ENCODE measurements around the gene FCSK.

The FCSK gene

DNA sequence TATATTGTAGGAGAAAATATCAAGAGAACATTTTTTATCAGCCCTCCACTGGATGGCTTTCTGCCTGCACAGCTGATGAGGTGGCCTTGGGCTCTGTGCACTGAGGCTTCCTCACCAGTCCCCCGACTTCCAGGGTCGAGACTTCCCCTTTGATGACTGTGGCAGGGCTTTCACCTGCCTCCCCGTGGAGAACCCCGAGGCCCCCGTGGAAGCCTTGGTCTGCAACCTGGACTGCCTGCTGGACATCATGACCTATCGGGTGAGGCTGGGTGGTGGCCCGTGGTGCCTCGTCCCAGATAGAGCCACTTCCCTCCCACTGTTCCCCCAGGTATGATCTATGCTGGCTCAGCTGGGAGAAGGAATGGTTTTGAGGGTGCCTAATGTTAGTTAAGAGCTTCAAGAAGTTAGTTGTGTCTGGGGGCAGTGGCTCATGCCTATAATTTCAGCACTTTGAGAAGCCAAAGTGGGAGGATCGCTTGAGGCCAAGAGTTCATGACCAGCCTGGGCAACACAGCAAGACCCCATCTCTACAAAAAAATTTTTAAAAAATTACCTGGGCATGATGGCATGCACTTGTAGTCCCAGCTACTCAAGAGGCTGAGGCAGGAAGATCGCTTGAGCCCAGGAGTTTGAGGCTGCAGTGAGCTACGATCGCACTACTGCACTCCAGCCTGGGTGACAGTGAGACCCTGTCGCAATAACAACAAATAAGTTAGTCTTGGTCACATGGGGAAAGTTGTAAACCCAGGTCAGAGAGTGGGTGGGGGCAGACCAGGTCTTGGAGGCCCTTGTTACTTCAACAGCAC is 11.8 kb downstream of the FCSK start:
- Mint-ChIP-seq H3K9me3 (no peaks in the 10 kb centered on the region), H3K27ac (no peak overlapping the region), H3K4me1 (no peaks in the 10 kb centered on the region), H3K4me3 (no peak overlapping the region), H3K27me3 (no peaks in the 10 kb centered on the region)
- no peak for ATAC-seq
- DNase-seq = no peak

DNA sequence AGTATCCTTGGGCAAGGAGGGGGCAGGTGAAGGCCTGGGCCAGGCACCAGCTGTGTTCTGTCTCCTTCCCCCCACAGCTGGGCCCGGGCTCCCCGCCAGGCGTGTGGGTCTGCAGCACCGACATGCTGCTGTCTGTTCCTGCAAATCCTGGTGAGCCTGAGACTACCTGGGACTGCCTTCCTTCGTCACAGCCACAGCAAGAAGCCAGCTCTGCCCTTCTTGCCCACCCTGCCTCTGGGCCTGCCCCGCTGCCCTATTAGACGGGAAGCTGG is 12.3 kb downstream of the FCSK start:
- DNase-seq (no peak), ATAC-seq (no peak)
- Mint-ChIP-seq H3K9me3 (no peaks in the 10 kb centered on the region), H3K4me3 (no peak overlapping the region), H3K27me3 (no peaks in the 10 kb centered on the region), H3K27ac (no peak overlapping the region), H3K4me1 (no peaks in the 10 kb centered on the region)

DNA sequence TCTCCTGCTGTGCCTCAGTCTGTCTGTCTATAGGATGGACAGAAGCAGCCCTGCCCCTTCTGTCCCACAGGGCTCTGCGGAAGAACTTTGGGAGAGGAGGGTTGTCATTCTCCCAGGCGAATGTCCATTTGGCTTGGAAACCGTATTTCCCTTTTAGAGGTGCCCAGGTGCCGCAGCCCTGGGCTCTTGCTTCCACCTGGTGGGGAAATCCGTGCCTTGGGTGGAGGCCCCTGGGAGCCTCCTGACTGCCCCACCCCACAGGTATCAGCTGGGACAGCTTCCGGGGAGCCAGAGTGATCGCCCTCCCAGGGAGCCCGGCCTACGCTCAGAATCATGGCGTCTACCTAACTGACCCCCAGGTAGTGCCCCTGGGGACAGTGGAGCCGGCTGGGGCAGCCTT is 12.7 kb downstream of the FCSK start:
- DNase-seq (no peak), ATAC-seq (no peak)
- Mint-ChIP-seq H3K4me3 (no peak overlapping the region), H3K9me3 (no peaks in the 10 kb centered on the region), H3K4me1 (no peaks in the 10 kb centered on the region), H3K27me3 (no peaks in the 10 kb centered on the region), H3K27ac (no peak overlapping the region)

DNA sequence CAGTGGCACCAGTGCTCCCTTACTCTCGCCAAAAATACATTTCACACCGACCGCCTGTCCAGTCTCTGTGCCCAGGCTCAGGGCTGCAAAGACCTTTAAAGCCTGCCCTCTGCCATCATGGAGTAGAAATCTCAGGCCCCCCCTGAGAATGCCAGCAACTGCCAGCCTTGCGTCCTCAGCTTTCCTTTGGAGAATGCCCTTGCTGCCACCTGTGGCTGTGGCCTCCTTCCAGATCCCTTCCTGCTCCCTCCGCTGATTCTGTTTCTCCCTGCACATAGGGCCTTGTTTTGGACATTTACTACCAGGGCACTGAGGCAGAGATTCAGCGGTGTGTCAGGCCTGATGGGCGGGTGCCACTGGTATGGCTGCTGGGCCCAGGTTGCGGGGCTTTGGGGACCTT is 13.2 kb downstream of the FCSK start:
- no peak for DNase-seq
- no peaks in the 10 kb centered on the region for H3K27me3 Mint-ChIP-seq
- H3K4me1 Mint-ChIP-seq = no peaks in the 10 kb centered on the region
- no peak overlapping the region for H3K27ac Mint-ChIP-seq
- H3K4me3 Mint-ChIP-seq = no peak overlapping the region
- no peaks in the 10 kb centered on the region for H3K9me3 Mint-ChIP-seq
- no peak for ATAC-seq

DNA sequence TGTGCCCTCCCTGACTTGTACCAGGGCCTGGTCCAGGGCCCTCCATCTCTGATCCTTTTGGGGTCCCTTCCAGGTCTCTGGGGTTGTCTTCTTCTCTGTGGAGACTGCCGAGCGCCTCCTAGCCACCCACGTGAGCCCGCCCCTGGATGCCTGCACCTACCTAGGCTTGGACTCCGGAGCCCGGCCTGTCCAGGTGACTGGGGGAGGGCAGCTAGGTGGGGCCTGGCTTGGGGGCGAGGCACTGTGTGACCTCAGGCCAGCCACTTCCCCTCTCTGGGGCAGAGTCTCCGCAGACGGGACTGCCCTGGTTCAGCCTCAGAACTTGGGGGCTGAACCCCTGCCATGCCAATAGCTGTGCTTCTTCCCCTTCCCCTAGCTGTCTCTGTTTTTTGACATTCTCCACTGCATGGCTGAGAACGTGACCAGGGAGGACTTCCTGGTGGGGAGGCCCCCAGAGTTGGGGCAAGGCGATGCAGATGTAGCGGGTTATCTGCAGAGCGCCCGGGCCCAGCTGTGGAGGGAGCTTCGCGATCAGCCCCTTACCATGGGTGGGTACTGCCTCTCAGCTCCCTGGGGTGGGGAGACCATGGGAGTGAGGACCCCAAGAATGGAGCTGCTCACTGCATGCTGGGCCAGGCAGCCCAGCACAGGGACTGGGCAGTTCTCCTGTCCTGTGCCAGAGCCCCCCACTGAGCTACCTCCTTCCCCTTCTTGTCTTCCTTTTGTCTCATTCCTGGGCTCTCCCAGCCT is 14.6 kb downstream of the FCSK start:
- H3K4me3 Mint-ChIP-seq = no peak overlapping the region
- peak; percentile 16 for ATAC-seq

DNA sequence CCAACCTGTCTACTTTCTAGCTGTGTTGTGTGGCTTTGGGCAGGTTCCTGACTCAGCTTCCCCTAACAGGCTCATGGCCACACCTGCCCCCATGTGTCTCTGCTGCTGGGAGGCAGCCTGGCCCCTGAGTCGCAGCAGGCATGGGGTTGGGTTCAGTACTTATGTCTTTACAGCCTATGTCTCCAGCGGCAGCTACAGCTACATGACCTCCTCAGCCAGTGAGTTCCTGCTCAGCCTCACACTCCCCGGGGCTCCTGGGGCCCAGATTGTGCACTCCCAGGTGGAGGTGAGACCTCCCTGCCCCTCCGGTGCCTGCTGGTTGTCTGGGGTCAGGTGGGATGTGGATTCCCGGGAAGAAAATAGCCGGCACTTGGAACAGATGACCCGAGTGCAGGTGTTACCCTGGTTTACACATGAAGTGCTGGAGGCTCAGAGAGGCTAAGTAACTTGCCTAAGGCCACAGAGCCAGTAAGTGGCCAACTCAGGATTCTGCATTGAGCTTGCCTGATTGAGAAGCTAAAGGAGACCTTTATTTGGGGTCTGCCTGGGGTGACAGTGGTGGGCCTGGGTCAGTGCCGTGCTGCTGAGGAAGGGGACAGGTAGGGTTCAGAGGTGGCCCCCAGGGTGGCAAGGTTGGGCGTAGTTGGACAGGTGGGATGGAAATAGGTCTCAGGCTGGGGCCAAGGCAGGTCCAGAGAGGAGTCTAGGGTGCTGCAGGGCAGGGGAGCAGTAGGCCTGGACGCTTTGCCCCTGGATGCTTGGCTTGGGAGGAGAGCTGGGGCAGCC is 15.9 kb downstream of the FCSK start:
- Mint-ChIP-seq H3K27me3 (no peaks in the 10 kb centered on the region), H3K27ac (peak overlapping the region; percentile 29 to 44), H3K9me3 (no peaks in the 10 kb centered on the region), H3K4me1 (peaks cover under 1% of the 10 kb centered on the region), H3K4me3 (no peak overlapping the region)
- DNase-seq (no peak), ATAC-seq (no peak)

More for the DNA sequence above, 14.6 kb downstream of the FCSK start:
- H3K9me3 Mint-ChIP-seq = no peaks in the 10 kb centered on the region
- peak overlapping the region; percentile 26 to 95 for H3K27ac Mint-ChIP-seq
- H3K4me1 Mint-ChIP-seq = no peaks in the 10 kb centered on the region
- H3K27me3 Mint-ChIP-seq = no peaks in the 10 kb centered on the region
- DNase-seq = no peak

DNA sequence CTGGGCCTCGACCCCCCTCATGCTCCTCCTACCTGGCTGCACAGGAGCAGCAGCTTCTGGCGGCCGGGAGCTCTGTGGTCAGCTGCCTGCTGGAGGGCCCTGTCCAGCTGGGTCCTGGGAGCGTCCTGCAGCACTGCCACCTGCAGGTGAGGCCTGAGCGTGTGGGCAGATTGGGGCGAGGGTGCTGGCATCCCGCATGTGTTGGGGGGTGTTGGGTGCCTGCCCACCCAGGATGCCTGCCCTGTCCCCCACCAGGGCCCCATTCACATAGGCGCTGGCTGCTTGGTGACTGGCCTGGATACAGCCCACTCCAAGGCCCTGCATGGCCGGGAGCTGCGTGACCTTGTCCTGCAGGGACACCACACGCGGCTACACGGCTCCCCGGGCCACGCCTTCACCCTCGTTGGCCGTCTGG is 16.5 kb downstream of the FCSK start:
- Mint-ChIP-seq H3K4me1 (peaks cover 7% of the 10 kb centered on the region), H3K27ac (no peak overlapping the region), H3K27me3 (no peaks in the 10 kb centered on the region), H3K4me3 (no peak overlapping the region), H3K9me3 (no peaks in the 10 kb centered on the region)
- ATAC-seq (peak; percentile 7), DNase-seq (no peak)

DNA sequence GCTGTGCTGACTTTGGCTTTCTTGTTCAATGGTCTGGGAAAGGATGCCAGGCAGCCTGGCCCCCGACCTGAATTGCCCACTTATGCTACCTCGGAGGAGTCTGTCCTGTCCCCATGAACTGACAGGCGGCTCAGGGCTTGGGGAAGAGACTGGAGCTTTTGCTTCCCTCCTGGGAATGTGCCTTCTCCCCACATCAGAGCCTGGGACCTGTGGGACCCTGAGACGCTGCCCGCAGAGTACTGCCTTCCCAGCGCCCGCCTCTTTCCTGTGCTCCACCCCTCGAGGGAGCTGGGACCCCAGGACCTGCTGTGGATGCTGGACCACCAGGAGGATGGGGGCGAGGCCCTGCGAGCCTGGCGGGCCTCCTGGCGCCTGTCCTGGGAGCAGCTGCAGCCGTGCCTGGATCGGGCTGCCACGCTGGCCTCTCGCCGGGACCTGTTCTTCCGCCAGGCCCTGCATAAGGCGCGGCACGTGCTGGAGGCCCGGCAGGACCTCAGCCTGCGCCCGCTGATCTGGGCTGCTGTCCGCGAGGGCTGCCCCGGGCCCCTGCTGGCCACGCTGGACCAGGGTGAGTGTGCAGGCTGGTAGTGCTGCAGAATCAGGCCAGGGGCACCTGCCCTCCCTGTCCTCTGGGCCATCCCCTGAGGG is 18.5 kb downstream of the FCSK start:
- DNase-seq = no peak
- Mint-ChIP-seq H3K4me1 (peaks cover 26% of the 10 kb centered on the region), H3K27me3 (no peaks in the 10 kb centered on the region), H3K4me3 (no peak overlapping the region), H3K27ac (peak overlapping the region in 1 of 2 donors; percentile 76), H3K9me3 (no peaks in the 10 kb centered on the region)
- ATAC-seq = no peak

DNA sequence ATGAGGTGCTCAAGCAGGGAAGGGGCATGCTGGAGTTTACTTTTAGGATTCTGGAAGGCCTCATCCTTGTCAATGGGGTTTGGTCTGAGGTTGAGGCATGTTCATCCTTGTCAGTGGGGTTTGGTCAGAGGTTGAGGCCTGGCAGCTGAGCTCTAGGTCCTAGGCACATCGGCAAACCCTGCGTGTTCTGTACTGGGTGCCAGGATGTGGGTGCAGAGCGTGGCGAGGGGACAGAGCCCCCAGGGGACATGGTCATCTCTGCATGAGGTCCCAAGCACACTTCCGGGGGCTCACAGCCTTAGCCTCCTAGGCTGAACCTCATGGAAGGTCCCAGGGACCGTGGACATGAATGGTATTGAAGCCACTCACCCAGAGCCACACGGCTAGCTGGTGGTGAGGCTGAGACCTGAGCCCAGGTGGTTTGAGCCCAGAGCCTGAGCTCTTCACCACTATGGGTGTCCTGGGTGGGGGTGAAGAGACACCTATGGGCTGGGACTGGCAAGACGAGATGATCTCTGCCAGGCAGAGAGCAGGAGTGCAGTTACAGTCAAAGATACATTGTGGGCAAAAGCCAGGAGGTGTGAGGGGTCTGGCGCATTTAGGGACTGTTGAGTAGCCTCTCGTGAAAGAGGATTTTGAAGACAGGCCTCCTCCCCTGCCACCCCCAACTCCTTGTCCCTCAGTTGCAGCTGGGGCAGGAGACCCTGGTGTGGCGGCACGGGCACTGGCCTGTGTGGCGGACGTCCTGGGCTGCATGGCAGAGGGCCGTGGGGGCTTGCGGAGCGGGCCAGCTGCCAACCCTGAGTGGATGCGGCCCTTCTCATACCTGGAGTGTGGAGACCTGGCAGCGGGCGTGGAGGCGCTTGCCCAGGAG is 19.3 kb downstream of the FCSK start:
- ATAC-seq (no peak), DNase-seq (no peak)
- H3K27ac Mint-ChIP-seq = peak overlapping the region in 1 of 2 donors; percentile 88
- no peaks in the 10 kb centered on the region for H3K27me3 Mint-ChIP-seq
- H3K9me3 Mint-ChIP-seq = no peaks in the 10 kb centered on the region
- H3K4me1 Mint-ChIP-seq = peaks cover 34% of the 10 kb centered on the region
- H3K4me3 Mint-ChIP-seq = no peak overlapping the region

DNA sequence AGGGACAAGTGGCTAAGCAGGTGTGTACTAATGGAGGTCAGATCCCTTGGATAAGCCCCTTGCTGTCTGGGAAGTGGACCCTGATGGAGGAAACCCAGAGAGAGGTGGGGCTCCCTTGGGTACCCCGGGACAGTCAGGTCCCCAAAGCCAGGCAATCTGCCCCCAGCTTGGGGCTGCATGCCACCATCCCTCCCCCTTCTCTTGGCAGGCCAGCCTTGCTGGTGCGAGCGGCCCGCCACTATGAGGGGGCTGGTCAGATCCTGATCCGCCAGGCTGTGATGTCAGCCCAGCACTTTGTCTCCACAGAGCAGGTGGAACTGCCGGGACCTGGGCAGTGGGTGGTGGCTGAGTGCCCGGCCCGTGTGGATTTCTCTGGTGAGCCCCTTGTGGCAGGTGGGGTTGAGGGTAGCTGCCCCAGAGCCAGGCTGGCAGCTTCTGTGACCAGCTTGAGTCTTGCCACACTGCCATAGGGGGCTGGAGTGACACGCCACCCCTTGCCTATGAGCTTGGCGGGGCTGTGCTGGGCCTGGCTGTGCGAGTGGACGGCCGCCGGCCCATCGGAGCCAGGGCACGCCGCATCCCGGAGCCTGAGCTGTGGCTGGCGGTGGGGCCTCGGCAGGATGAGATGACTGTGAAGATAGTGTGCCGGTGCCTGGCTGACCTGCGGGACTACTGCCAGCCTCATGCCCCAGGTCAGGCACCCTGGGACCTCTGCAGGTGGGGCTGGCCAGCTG is 20.1 kb downstream of the FCSK start:
- ATAC-seq (no peak), DNase-seq (no peak)
- Mint-ChIP-seq H3K27me3 (no peaks in the 10 kb centered on the region), H3K4me1 (peaks cover 39% of the 10 kb centered on the region), H3K4me3 (no peak overlapping the region), H3K27ac (peak overlapping the region in 1 of 2 donors; percentile 88), H3K9me3 (no peaks in the 10 kb centered on the region)

DNA sequence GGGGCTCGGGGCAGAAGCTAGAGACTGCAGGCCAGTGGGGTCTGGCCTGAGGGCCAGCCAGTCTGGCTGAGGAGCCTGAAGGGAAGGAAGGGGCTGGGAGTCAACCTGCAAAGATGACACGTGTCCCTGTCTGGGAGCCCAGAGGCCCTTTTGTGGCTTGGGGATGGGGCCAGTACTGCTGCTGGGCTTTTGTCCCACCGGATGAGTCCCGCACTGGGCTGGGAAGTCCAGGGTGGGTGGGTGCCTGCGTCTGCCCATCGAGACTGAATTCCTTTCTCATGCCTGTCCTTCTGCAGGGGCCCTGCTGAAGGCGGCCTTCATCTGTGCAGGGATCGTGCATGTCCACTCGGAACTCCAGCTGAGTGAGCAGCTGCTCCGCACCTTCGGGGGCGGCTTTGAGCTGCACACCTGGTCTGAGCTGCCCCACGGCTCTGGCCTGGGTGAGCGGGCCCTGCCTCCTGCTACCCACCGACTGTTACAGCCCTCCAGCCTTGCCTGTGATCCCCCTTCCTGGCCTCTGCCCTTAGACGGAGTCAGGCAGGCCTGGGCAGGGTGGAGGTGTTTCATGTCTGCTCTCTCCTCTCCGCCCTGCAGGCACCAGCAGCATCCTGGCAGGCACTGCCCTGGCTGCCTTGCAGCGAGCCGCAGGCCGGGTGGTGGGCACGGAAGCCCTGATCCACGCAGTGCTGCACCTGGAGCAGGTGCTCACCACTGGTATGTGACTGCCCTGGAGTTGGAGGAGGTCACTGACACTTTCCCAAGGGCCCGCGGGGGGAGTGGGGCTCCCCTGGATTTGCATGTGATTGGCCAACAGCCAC is 20.9 kb downstream of the FCSK start:
- H3K4me1 Mint-ChIP-seq = peaks cover 39% of the 10 kb centered on the region
- no peaks in the 10 kb centered on the region for H3K9me3 Mint-ChIP-seq
- no peak overlapping the region for H3K4me3 Mint-ChIP-seq
- H3K27me3 Mint-ChIP-seq = no peaks in the 10 kb centered on the region
- peak overlapping the region in 1 of 2 donors; percentile 79 for H3K27ac Mint-ChIP-seq
- DNase-seq = no peak
- ATAC-seq = no peak

DNA sequence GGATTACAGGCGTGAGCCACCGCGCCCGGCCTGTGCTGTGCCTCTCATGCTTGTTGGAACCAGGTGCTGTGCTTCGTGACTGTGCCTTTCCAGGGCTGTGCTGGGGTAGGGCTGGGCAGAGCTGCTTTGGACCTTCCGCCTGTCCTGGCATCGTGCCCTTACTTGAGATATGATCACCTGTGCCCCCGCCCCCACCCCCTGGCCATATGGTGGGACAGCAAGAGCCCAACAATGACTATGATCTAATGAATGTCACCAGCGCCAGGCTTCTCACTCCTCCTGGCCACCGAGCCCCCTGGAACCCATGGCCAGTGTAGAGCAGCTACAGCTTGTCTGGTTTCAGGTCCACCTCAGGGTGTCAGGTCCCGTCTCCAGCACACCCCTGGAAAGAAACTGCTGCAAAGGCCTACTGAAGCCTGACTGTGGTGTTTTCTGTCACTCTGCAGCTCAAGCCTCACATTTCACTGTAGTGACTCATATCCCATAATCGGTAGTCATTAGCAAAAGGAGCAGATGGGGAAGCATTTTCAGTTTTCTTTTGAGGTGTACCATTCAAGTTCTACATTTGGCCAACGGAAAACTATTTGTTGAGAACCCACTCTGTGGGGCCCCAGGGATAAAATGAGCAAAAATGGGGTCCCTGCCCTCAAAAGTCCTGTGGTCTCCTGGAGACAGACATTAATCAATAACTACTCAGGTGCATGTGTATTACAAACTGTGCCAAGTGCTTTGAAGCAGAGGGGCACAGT is 22.1 kb downstream of the FCSK start:
- DNase-seq = peak; percentile 51 to 75
- peak overlapping the region; percentile 49 to 73 for H3K4me3 Mint-ChIP-seq
- H3K27me3 Mint-ChIP-seq = no peaks in the 10 kb centered on the region
- no peaks in the 10 kb centered on the region for H3K9me3 Mint-ChIP-seq
- H3K27ac Mint-ChIP-seq = peak overlapping the region; percentile 79 to 96
- peaks cover 39% of the 10 kb centered on the region for H3K4me1 Mint-ChIP-seq
- peak; percentile 95 for ATAC-seq

DNA sequence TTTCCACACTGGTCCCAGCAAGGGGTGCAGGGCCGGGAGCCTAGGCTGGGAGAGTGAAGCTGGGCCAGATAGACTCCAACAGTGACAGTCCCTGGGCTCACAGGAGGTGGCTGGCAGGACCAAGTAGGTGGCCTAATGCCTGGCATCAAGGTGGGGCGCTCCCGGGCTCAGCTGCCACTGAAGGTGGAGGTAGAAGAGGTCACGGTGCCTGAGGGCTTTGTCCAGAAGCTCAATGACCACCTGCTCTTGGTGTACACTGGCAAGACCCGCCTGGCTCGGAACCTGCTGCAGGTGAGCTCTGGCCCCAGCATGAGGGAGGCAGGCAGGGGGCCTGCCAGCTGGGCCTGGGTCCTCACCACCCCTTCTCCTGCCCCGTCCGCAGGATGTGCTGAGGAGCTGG is 23.8 kb downstream of the FCSK start:
- peaks cover 39% of the 10 kb centered on the region for H3K4me1 Mint-ChIP-seq
- no peak overlapping the region for H3K4me3 Mint-ChIP-seq
- peak overlapping the region; percentile 65 to 96 for H3K27ac Mint-ChIP-seq
- ATAC-seq (no peak), DNase-seq (no peak)
- H3K27me3 Mint-ChIP-seq = no peaks in the 10 kb centered on the region
- no peaks in the 10 kb centered on the region for H3K9me3 Mint-ChIP-seq

Measured in stimulated activated naive CD8-positive, alpha-beta T cell treated with anti-CD3 and anti-CD28 coated beads, Interleukin-15, amount 100 ng/mL, for 72 hours (primary cell).